MM.1S (cell line): ENCODE data around the gene AP2A1.

Source experiments
- DNase-seq: peaks from one replicate; pipeline ENCODE4 v3.0.0-alpha.2; 2015
- H2AFZ ChIP-seq: fragments of 300-600 bp; sonication (generic); 2 replicates; pipeline ENCODE4 v1.6.0; 2016; ENCODE audit warnings: antibody characterized with exemption, low read length
- H3F3A ChIP-seq: fragments of 300-600 bp; sonication (generic); 2 replicates; pipeline ENCODE4 v1.6.1; 2016; ENCODE audit warnings: mild to moderate bottlenecking, antibody characterized with exemption, low read length, moderate library complexity, mixed read lengths; ENCODE audit not compliant: insufficient read depth
- H3K27ac ChIP-seq: fragments of 300-600 bp; sonication (generic); 2 replicates; pipeline ENCODE4 v1.5.1; 2016; ENCODE audit warnings: mild to moderate bottlenecking, low read length
- H3K27me3 ChIP-seq: fragments of 300-600 bp; sonication (generic); replicated peaks from 2 replicates; pipeline ENCODE4 v1.6.0; 2016; ENCODE audit warnings: low read length; ENCODE audit not compliant: insufficient read depth
- H3K36me3 ChIP-seq: fragments of 300-600 bp; sonication (generic); replicated peaks from 2 replicates; pipeline ENCODE4 v1.6.1; 2016; ENCODE audit warnings: mild to moderate bottlenecking, low read length, mixed read lengths; ENCODE audit not compliant: insufficient read depth
- H3K4me1 ChIP-seq: fragments of 300-600 bp; sonication (generic); 2 replicates; pipeline ENCODE4 v1.6.1; 2016; ENCODE audit warnings: low read length, mixed read lengths
- H3K4me2 ChIP-seq: fragments of 300-600 bp; sonication (generic); 2 replicates; pipeline ENCODE4 v1.6.0; 2016; ENCODE audit warnings: low read depth, low read length
- H3K4me3 ChIP-seq: fragments of 300-600 bp; sonication (generic); 2 replicates; pipeline ENCODE4 v1.5.1; 2016; ENCODE audit warnings: low read length, mixed read lengths
- H3K79me2 ChIP-seq: fragments of 300-600 bp; sonication (generic); 2 replicates; pipeline ENCODE4 v1.6.1; 2016; ENCODE audit warnings: mixed run types, low read length, mixed read lengths
- H3K9ac ChIP-seq: fragments of 300-600 bp; sonication (generic); 2 replicates; pipeline ENCODE4 v1.6.1; 2016; ENCODE audit warnings: low read length, mixed read lengths
- H3K9me2 ChIP-seq: fragments of 300-600 bp; sonication (generic); replicated peaks from 2 replicates; pipeline ENCODE4 v1.6.1; 2016; ENCODE audit warnings: mild to moderate bottlenecking, low read length, mixed read lengths; ENCODE audit not compliant: insufficient read depth
- H3K9me3 ChIP-seq: fragments of 300-600 bp; sonication (generic); replicated peaks from 2 replicates; pipeline ENCODE4 v1.6.1; 2016; ENCODE audit warnings: mild to moderate bottlenecking, low read length, mixed read lengths; ENCODE audit not compliant: insufficient read depth
- H4K20me1 ChIP-seq: fragments of 300-600 bp; sonication (generic); 2 replicates; pipeline ENCODE4 v1.6.1; 2016; ENCODE audit warnings: mild to moderate bottlenecking, low read length, moderate library complexity, mixed read lengths; ENCODE audit not compliant: insufficient read depth
- CTCF ChIP-seq: fragments of 300-600 bp; sonication (generic); IDR thresholded peaks from 2 replicates; pipeline ENCODE4 v1.5.1; 2016; ENCODE audit warnings: antibody characterized with exemption, low read length, mixed read lengths
- EZH2 ChIP-seq: fragments of 300-600 bp; sonication (generic); optimal IDR thresholded peaks from 2 replicates; pipeline ENCODE3; 2017; ENCODE audit warnings: low read depth, mild to moderate bottlenecking, antibody characterized with exemption, low read length, mixed read lengths
- EZH2phosphoT487 ChIP-seq: fragments of 300-600 bp; sonication (generic); IDR thresholded peaks from 2 replicates; pipeline ENCODE4 v1.6.1; 2018; ENCODE audit warnings: antibody characterized with exemption, low read length

Gene AP2A1

GRCh38 chr19:49744946-49745381, 21.8 kb upstream of the AP2A1 start:
- TF ChIP-seq CTCF (no peak), EZH2 (no peak), EZH2phosphoT487 (no peak)
- Histone ChIP-seq H3K27ac (no peak overlapping the region), H3K9me2 (no peaks in the 10 kb centered on the region), H3K4me3 (no peak overlapping the region), H2AFZ (no peak overlapping the region), H4K20me1 (no peaks in the 10 kb centered on the region), H3K9ac (no peak overlapping the region), H3K4me2 (no peak overlapping the region), H3K27me3 (peaks cover 33% of the 10 kb centered on the region), H3K79me2 (no peaks in the 10 kb centered on the region), H3K9me3 (no peaks in the 10 kb centered on the region), H3F3A (no peaks in the 10 kb centered on the region), H3K4me1 (no peaks in the 10 kb centered on the region), H3K36me3 (no peaks in the 10 kb centered on the region)
- DNase-seq = no peak

DNA sequence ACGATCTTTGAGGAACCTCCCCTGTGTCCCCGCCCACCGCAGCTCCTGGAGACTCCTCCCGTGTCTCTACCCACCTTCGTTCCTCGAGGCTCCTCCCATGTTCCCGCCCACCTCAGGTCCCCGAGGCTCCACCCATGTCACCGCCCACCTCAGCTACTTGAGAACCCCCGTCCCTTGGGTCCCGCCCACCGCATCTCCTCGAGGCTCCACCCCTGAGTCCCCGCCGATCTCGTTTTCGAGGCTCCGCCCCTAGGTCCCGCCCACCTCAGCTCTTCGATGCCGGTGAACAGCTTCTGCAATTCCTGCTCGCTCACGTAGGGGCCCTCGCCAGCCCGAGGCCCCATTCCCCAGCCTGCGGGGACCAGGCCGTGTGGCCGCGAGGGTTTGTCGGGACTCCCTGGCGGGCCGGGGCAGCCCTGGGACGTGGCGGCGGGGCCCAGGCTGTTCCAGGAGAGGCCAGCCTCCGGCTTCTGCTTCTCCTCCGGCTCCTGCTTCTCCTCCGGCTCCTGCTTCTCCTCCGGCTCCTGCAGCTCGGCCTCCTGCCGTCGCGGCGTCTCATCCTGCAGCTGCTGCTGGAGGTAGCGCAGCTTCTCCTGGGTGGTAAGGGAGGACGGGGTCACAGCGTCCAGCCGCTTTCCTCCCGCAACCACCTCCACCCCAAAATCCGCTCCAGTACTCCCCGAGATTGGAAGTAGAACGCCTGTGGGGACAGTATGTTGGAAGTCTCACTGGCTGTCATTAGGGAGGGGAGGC, 20.4 kb upstream of the AP2A1 start:
- Histone ChIP-seq H3K4me2 (no peak overlapping the region), H3K4me3 (no peak overlapping the region), H3K9ac (no peak overlapping the region)

DNA sequence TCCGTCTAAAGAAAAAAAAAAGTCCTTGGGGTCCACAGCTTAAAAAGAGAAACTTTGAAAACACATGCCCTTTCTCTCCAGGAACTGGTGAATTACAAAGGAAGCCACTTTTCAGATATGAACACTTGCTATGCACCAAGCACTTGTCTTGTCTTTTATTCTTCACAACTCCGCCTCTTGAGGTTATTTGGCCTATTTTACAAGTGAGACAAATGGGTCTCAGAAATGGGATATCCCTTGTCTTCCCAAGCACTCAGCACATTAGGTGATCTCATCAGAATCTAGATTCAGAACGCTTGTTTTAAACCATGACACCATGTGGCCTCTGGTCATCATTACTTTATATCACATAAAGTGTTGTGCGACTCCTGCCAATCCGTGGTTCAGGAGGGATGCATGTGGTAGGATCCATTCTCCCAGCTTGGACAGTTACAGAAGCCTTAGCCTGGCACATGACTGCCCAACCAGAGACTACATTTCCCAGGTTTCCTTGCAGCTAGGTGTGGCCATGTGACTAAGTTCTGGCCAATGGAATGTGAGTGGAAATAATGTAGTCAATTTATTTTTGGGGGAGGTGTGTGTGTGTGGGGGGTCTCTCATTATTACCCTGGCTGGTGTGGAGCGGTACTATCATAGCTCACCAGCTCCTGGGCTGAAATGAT, 17.6 kb upstream of the AP2A1 start:
- Histone ChIP-seq H3K36me3 (no peaks in the 10 kb centered on the region), H3K4me2 (no peak overlapping the region), H3K4me3 (no peak overlapping the region), H3K9ac (no peak overlapping the region), H4K20me1 (no peaks in the 10 kb centered on the region), H3K4me1 (no peaks in the 10 kb centered on the region), H3K9me3 (no peaks in the 10 kb centered on the region), H3K27ac (no peak overlapping the region), H3K27me3 (peaks cover 35% of the 10 kb centered on the region), H2AFZ (no peak overlapping the region), H3K9me2 (no peaks in the 10 kb centered on the region), H3K79me2 (no peaks in the 10 kb centered on the region), H3F3A (no peaks in the 10 kb centered on the region)
- no peak for DNase-seq
- TF ChIP-seq CTCF = no peak
- no peak for TF ChIP-seq EZH2
- TF ChIP-seq EZH2phosphoT487 = no peak

More for the DNA sequence above, 20.4 kb upstream of the AP2A1 start:
- H4K20me1 ChIP-seq = no peaks in the 10 kb centered on the region
- no peak overlapping the region for H3K27ac ChIP-seq
- no peaks in the 10 kb centered on the region for H3F3A ChIP-seq
- H3K9me3 ChIP-seq = no peaks in the 10 kb centered on the region
- TF ChIP-seq CTCF (no peak), EZH2phosphoT487 (no peak), EZH2 (no peak)
- peak; percentile 12 for DNase-seq
- H3K79me2 ChIP-seq = no peaks in the 10 kb centered on the region
- no peaks in the 10 kb centered on the region for H3K9me2 ChIP-seq
- no peak overlapping the region for H2AFZ ChIP-seq
- H3K27me3 ChIP-seq = peaks cover 36% of the 10 kb centered on the region
- H3K36me3 ChIP-seq = no peaks in the 10 kb centered on the region
- H3K4me1 ChIP-seq = no peaks in the 10 kb centered on the region
